ENCODE measurements around the gene CD59. TPM values are rescaled to one million over a fixed set of nuclear protein-coding genes. Genes with fewer than 3 reads are reported as not detected.

The CD59 gene
- total and polyA plus RNA-seq, 10 of the 15 experiments (the other 5 are each of a cell fraction or from before 2014, with no cell fraction given): 55.5 to 256 (median 181) TPM

- in situ Hi-C loops (cut with MboI) (loop anchor here (5.0 kb wide), 1 partner anchor 323 kb away; no protein-coding TSS in a partner anchor), intact Hi-C loops (cut with micrococcal nuclease; ENCODE audit: unreplicated experiment) (loop anchor here (5.0 kb wide), 1 partner anchor 518 kb away; no protein-coding TSS in a partner anchor)
- DNase-seq (ENCODE audit: low read depth, low spot score) (no peak), FAIRE-seq (no peak), ATAC-seq (no peak)
- WGBS (ENCODE audit: insufficient coverage, insufficient replicate concordance, low lambda C conversion rate, missing lambda C conversion rate): 81% methylated on average over 3 of the region's 3 CpGs
- H4K20me1 ChIP-seq (ENCODE audit: control insufficient read depth, insufficient read depth): no peaks in the 10 kb centered on the region
- no peaks in the 10 kb centered on the region for H3K36me3 ChIP-seq (ENCODE audit: control insufficient read depth in 2 of 2, insufficient read depth in 2 of 2, low read length in 1 of 2)
- H3K27ac ChIP-seq (ENCODE audit: control insufficient read depth, insufficient read depth): no peak overlapping the region
- H3K4me3 ChIP-seq: no peak overlapping the region
- SMC1A ChIA-PET (ENCODE audit: uncharacterized antibody, unreplicated experiment): interaction anchor here (0.6 to 1.4 kb wide), 9 partner anchors 9 to 327 kb away, joined by 3 to 5 read pairs (median 3); no protein-coding TSS in a partner anchor
- H3K9me3 ChIP-seq (replicated peaks; ENCODE audit: control insufficient read depth, insufficient read depth, low read length): peaks cover 5% of the 10 kb centered on the region; the same call in 2 of the 3 replicates
- POLR2A ChIA-PET: no interaction called here
- TF ChIP-seq SMARCA5 (IDR thresholded peaks at IDR 0.05) (no peak), MTA3 (IDR thresholded peaks at IDR 0.05; ENCODE audit: borderline replicate concordance, low read length) (no peak), CHD2 (IDR thresholded peaks at IDR 0.05; ENCODE audit: borderline replicate concordance, low read depth, low read length) (no peak), BACH1 (IDR thresholded peaks at IDR 0.05; ENCODE audit: borderline replicate concordance) (no peak), MYB (IDR thresholded peaks at IDR 0.05; ENCODE audit: borderline replicate concordance, low read depth, low read length) (no peak)
- TF ChIP-seq, protein P1, sequence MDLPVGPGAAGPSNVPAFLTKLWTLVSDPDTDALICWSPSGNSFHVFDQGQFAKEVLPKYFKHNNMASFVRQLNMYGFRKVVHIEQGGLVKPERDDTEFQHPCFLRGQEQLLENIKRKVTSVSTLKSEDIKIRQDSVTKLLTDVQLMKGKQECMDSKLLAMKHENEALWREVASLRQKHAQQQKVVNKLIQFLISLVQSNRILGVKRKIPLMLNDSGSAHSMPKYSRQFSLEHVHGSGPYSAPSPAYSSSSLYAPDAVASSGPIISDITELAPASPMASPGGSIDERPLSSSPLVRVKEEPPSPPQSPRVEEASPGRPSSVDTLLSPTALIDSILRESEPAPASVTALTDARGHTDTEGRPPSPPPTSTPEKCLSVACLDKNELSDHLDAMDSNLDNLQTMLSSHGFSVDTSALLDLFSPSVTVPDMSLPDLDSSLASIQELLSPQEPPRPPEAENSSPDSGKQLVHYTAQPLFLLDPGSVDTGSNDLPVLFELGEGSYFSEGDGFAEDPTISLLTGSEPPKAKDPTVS (IDR thresholded peaks at IDR 0.05; ENCODE audit: low read depth, low read length): no peak
- CTCF ChIA-PET: interaction anchor here (0.6 to 6.5 kb wide), 6 partner anchors 57 to 518 kb away, joined by 3 to 45 read pairs (median 3); no protein-coding TSS in a partner anchor
- no peaks in the 10 kb centered on the region for H3K27me3 ChIP-seq (replicated peaks in 1 of 2; ENCODE audit: control insufficient read depth in 2 of 2, insufficient read depth in 2 of 2, low read length in 1 of 2)
- H2AFZ ChIP-seq (ENCODE audit: control insufficient read depth, low read depth, low read length): no peak overlapping the region
- no peak overlapping the region for H3K4me2 ChIP-seq (ENCODE audit: control insufficient read depth, insufficient read depth)
- no peak overlapping the region for H3K9ac ChIP-seq (ENCODE audit: control insufficient read depth, insufficient read depth, low read length)
- no peaks in the 10 kb centered on the region for H3K79me2 ChIP-seq (ENCODE audit: control insufficient read depth, insufficient read depth, low read length)
- H3K4me1 ChIP-seq (ENCODE audit: control insufficient read depth, insufficient read depth, low read length): peaks cover 3% of the 10 kb centered on the region; the same call in 1 of the 2 replicates
- no TSS peak for BruUV-seq (replicated peaks)
- RAD21 ChIA-PET (ENCODE audit: unreplicated experiment): interaction anchor here (1.0 to 2.6 kb wide), 4 partner anchors 142 to 325 kb away, joined by 3 to 8 read pairs (median 6); no protein-coding TSS in a partner anchor
These were observed 51.1 kb downstream of the CD59 start for GRCh38 chr11:33685082-33685481.
